ENCODE measurements around the gene SPP2.

GRCh38 chr2:234025891-234026401 is 24.6 kb upstream of the SPP2 start:
- TF ChIP-seq POLR2A (IDR thresholded peaks at IDR 0.05; ENCODE audit: low read length) (no peak), GATA1 (IDR thresholded peaks at IDR 0.05; ENCODE audit: low read depth, low read length) (no peak)
